Heart right ventricle (tissue), 16 donors: Measurements from ENCODE around the gene HBM. TPM values are rescaled to one million over a fixed set of nuclear protein-coding genes. Genes with fewer than 3 reads are reported as not detected.

Experiments
- ATAC-seq, 8 donors: fragments of 200-7000 bp; cut with Tn5 transposase; one replicate each; pipeline ENCODE4 v1.9.1; 2020; ENCODE audit warnings: mild to moderate bottlenecking in 8 of 8, moderate library complexity in 8 of 8, moderate number of reproducible peaks in 1 of 8
- DNase-seq, 2 donors: peaks; one replicate each; pipeline ENCODE4 v3.0.0-alpha.2; 2020
- H3K27ac ChIP-seq, 10 donors: fragments of 200-600 bp; sonication (generic) in 2 of 10; one replicate each; pipeline versions ENCODE4 v1.5.0 to v1.8.0; 2020 to 2022; ENCODE audit warnings: mild to moderate bottlenecking in 3 of 10
- H3K27me3 ChIP-seq, 7 donors: fragments of 200-600 bp; one replicate each; pipeline ENCODE4 v1.8.0; 2021 to 2022; ENCODE audit warnings: mild to moderate bottlenecking in 2 of 7
- H3K36me3 ChIP-seq, 9 donors: fragments of 200-600 bp; sonication (generic) in 1 of 9; one replicate each; pipeline versions ENCODE4 v1.5.0 to v1.8.0; 2020 to 2022; ENCODE audit warnings: mild to moderate bottlenecking in 2 of 9
- H3K4me1 ChIP-seq, 9 donors: fragments of 200-600 bp; sonication (generic) in 1 of 9; one replicate each; pipeline versions ENCODE4 v1.5.0 to v1.8.0; 2020 to 2022; ENCODE audit warnings: mild to moderate bottlenecking in 4 of 9
- H3K4me3 ChIP-seq, 10 donors: fragments of 200-600 bp; sonication (generic) in 2 of 10; one replicate each; pipeline versions ENCODE4 v1.5.0 to v1.8.0; 2020 to 2022; ENCODE audit warnings: mild to moderate bottlenecking in 7 of 10, moderate library complexity in 2 of 10
- H3K9me3 ChIP-seq, 11 donors: fragments of 200-600 bp in 10 of 11; sonication (generic) in 2 of 11; one replicate each; pipeline versions ENCODE4 v1.5.0 to v1.8.0; 2013 to 2022; ENCODE audit warnings: mild to moderate bottlenecking in 2 of 11, control low read depth in 1 of 11, moderate library complexity in 1 of 11
- CTCF ChIP-seq, 9 donors: fragments of 200-600 bp; sonication (generic) in 2 of 9; IDR thresholded peaks; one replicate each; pipeline versions ENCODE4 v1.5.0 to v1.8.0; 2021 to 2022; ENCODE audit warnings: antibody characterized with exemption in 9 of 9, mild to moderate bottlenecking in 5 of 9, moderate library complexity in 1 of 9
- WGBS, 2 donors: extraction: QIAGEN DNeasy Blood & Tissue Kit; methylation state at CpG; one replicate each; pipeline ENCODE4 v1.1.7; 2013; ENCODE audit warnings: inconsistent platforms in 1 of 2; 5-methylcytosine and 5-hydroxymethylcytosine counted together
- intact Hi-C, 10 donors: fragments of 100-400 bp; cut with DNase I; formaldehyde crosslinking; loops; one replicate each; pipeline versions ENCODE4 v1.11.1 to v1.14.2; 2022
- polyA plus RNA-seq, 2 donors: library from polyadenylated mRNA; stranded (reverse); fragments of 200-250 nt; gene quantifications; one replicate each; pipeline ENCODE4 v1.2.3, GENCODE V29; 2013
- total RNA-seq, 10 donors: library from RNA; stranded (reverse); fragmentation: NEBNext Ultra II Directional in 3 of 10; extraction: Animal tissue kit (Norgen Biotek cat#: 25700) in 3 of 10; gene quantifications; one replicate each; pipeline versions ENCODE4 v1.2.1 to v1.2.4, GENCODE V29; 2021 to 2023
- donor health status: Arrhythmogenic right ventricular cardiomyopathy.
- donor health status: ischemic (EF 13 %, LVEDD 7.1; RV severe dilation, severe dysfunction).
- donor health status: healthy with polysubstance abuse.
- donor health status: DM: no; HTN: yes; CAD: no.
- donor health status: DM: no; HTN: no; CAD: no.
- donor health status: ischemic (EF 25% LVEDD 6.9; RV normal size, moderate dysfunction).
- donor health status: ischemic (EF 25% LVEDD 5.7; RV mildly dilated, moderate dysfunction).
- donor health status: healthy.
- donor health status: DM: yes; HTN: yes; CAD: no.
- donor health status: Ischemic cardiomyopathy.
- donor health status: ischemic (EF 35%, LVEDD 5.7; RV mildly dilated, moderate dysfunction).
- donor health status: nonischemic (EF 11% LVEDD 7.7; RV severe dilation, severe dysfunction).
- donor health status: DM: yes; HTN: yes; CAD: no.
- donor health status: PGD.
- donor health status: ischemic (EF 29% LVEDD 5.4; RV normal size, mild dysfunction).
- donor health status: nonischemic (EF 23%, LVEDD 6.1; RV moderate dilation, normal function).

Gene HBM
- total and polyA plus RNA-seq, 12 donors = 0.56 to 0.61 TPM; not detected in 10

GRCh38 chr16:118857-119256 is 46.9 kb upstream of the HBM start:
- Histone ChIP-seq H3K9me3 (no peaks in the 10 kb centered on the region), H3K4me1 (peaks cover 0 to 7% (median under 1%) of the 10 kb centered on the region in 9 donors), H3K36me3 (peaks cover 0 to 54% (median 3%) of the 10 kb centered on the region in 9 donors), H3K27me3 (no peaks in the 10 kb centered on the region), H3K4me3 (no peak overlapping the region), H3K27ac (no peak overlapping the region)
- intact Hi-C loops = loop anchor here in 2 of 10 donors (5.0 kb wide), 1 partner anchor 243 kb away; no protein-coding TSS in a partner anchor
- peak in 1 of 8 donors; percentile 45 for ATAC-seq
- WGBS, 2 donors = 89 to 98% methylated on average over 2 of the region's 2 CpGs
- no peak for TF ChIP-seq CTCF (IDR thresholded peaks at IDR 0.05)
- no peak for DNase-seq

- Histone ChIP-seq H3K4me3 (no peak overlapping the region), H3K36me3 (peaks cover 0 to 53% (median 3%) of the 10 kb centered on the region in 9 donors), H3K4me1 (peaks cover 0 to 7% (median 0%) of the 10 kb centered on the region in 9 donors), H3K27ac (no peak overlapping the region), H3K27me3 (no peaks in the 10 kb centered on the region), H3K9me3 (no peaks in the 10 kb centered on the region)
- ATAC-seq (no peak), DNase-seq (no peak)
- intact Hi-C loops = loop anchor here in 2 of 10 donors (5.0 kb wide), 1 partner anchor 243 kb away; no protein-coding TSS in a partner anchor
- WGBS, 2 donors = 95% methylated on average over 5 of the region's 5 CpGs
- TF ChIP-seq CTCF (IDR thresholded peaks at IDR 0.05) = no peak
Observed at GRCh38 chr16:119295-119694, 46.5 kb upstream of the HBM start.

- Histone ChIP-seq H3K27ac (no peak overlapping the region), H3K9me3 (no peaks in the 10 kb centered on the region), H3K27me3 (no peaks in the 10 kb centered on the region), H3K4me1 (peaks cover 0 to 7% (median 0%) of the 10 kb centered on the region in 9 donors), H3K4me3 (no peak overlapping the region), H3K36me3 (peaks cover 0 to 58% (median 0%) of the 10 kb centered on the region in 9 donors)
- TF ChIP-seq CTCF (IDR thresholded peaks at IDR 0.05) = no peak
- no peak for ATAC-seq
- DNase-seq = no peak
- 87 to 89% methylated on average over 3 of the region's 3 CpGs for WGBS, 2 donors
- intact Hi-C loops = loop anchor here in 2 of 10 donors (5.0 kb wide), 1 partner anchor 242 kb away; no protein-coding TSS in a partner anchor
Observed at GRCh38 chr16:119835-120491, 45.8 kb upstream of the HBM start.

- Histone ChIP-seq H3K4me3 (no peak overlapping the region), H3K9me3 (no peaks in the 10 kb centered on the region), H3K27ac (no peak overlapping the region), H3K36me3 (peaks cover 0 to 52% (median 0%) of the 10 kb centered on the region in 9 donors), H3K4me1 (peaks cover 0 to 7% (median 0%) of the 10 kb centered on the region in 9 donors), H3K27me3 (no peaks in the 10 kb centered on the region)
- TF ChIP-seq CTCF (IDR thresholded peaks at IDR 0.05) = no peak
- WGBS, 2 donors = 93 to 96% methylated on average over 2 of the region's 2 CpGs
- ATAC-seq = no peak
- no peak for DNase-seq
- intact Hi-C loops = no loop called here
Observed at GRCh38 chr16:120756-121155, 45.0 kb upstream of the HBM start.
